ENCODE data around the gene DNAJC30.

DNAJC30 gene

GRCh38 chr7:73712773-73713172 is 29.5 kb upstream of the DNAJC30 start:
- Histone ChIP-seq H3K36me3 (replicated peaks in 1 of 2; ENCODE audit: control insufficient read depth in 2 of 2, insufficient read depth in 2 of 2, low read length in 2 of 2) (no peaks in the 10 kb centered on the region), H3K27ac (replicated peaks; ENCODE audit: low read length) (no peak overlapping the region), H3K9me3 (replicated peaks in 1 of 2; ENCODE audit: control insufficient read depth in 2 of 2, insufficient read depth in 1 of 2, low read depth in 1 of 2, low read length in 2 of 2) (no peaks in the 10 kb centered on the region), H3K4me2 (ENCODE audit: insufficient read depth, low read length, poor library complexity, severe bottlenecking) (no peak overlapping the region), H2AK5ac (ENCODE audit: low read depth, low read length) (no peak overlapping the region), H3K18ac (ENCODE audit: low read length) (no peak overlapping the region), H3K14ac (ENCODE audit: low read length) (no peak overlapping the region), H3K4ac (ENCODE audit: low read length) (no peak overlapping the region), H4K8ac (ENCODE audit: low read depth, low read length) (no peak overlapping the region), H3K4me3 (ENCODE audit: low read length in 2 of 2) (no peak overlapping the region), H3K23ac (ENCODE audit: low read depth, low read length, poor library complexity) (no peak overlapping the region), H2BK12ac (ENCODE audit: low read length) (no peak overlapping the region), H3K27me3 (ENCODE audit: control insufficient read depth in 3 of 3, insufficient read depth in 3 of 3, low read depth in 1 of 3, low read length in 3 of 3) (peaks cover 0 to under 1% (median 0%) of the 10 kb centered on the region in 3 experiments), H2AFZ (ENCODE audit: low read length) (no peak overlapping the region), H3K79me1 (ENCODE audit: low read depth, low read length) (peaks cover 10% of the 10 kb centered on the region), H2BK120ac (ENCODE audit: low read depth, low read length) (no peak overlapping the region), H2BK15ac (ENCODE audit: low read length) (no peak overlapping the region), H3K9ac (ENCODE audit: low read depth, low read length, poor library complexity) (no peak overlapping the region), H4K91ac (ENCODE audit: low read depth, low read length, poor library complexity) (no peak overlapping the region), H2BK5ac (ENCODE audit: low read length) (no peak overlapping the region), H3K4me1 (ENCODE audit: control insufficient read depth in 2 of 2, insufficient read depth in 1 of 2, low read depth in 1 of 2, low read length in 2 of 2) (peaks cover 0 to 3% of the 10 kb centered on the region in 2 donors)
- DNase-seq (ENCODE audit: low spot score), result no peak
- no CpG with 5 or more reads among the region's 1 CpG for WGBS, 2 donors (ENCODE audit: extremely low coverage in 2 of 2, insufficient read length in 2 of 2, insufficient replicate concordance in 1 of 2)

- Histone ChIP-seq H2BK5ac (ENCODE audit: low read length) (no peak overlapping the region), H3K27ac (replicated peaks; ENCODE audit: low read length) (no peak overlapping the region), H3K4ac (ENCODE audit: low read length) (no peak overlapping the region), H3K9me3 (replicated peaks in 1 of 2; ENCODE audit: control insufficient read depth in 2 of 2, insufficient read depth in 1 of 2, low read depth in 1 of 2, low read length in 2 of 2) (no peaks in the 10 kb centered on the region), H2AK5ac (ENCODE audit: low read depth, low read length) (no peak overlapping the region), H3K4me3 (ENCODE audit: low read length in 2 of 2) (no peak overlapping the region), H4K8ac (ENCODE audit: low read depth, low read length) (no peak overlapping the region), H3K23ac (ENCODE audit: low read depth, low read length, poor library complexity) (peak overlapping the region; percentile 31), H2AFZ (ENCODE audit: low read length) (no peak overlapping the region), H4K91ac (ENCODE audit: low read depth, low read length, poor library complexity) (no peak overlapping the region), H3K18ac (ENCODE audit: low read length) (no peak overlapping the region), H2BK120ac (ENCODE audit: low read depth, low read length) (no peak overlapping the region), H3K79me1 (ENCODE audit: low read depth, low read length) (peaks cover 8% of the 10 kb centered on the region), H3K4me2 (ENCODE audit: insufficient read depth, low read length, poor library complexity, severe bottlenecking) (no peak overlapping the region), H3K9ac (ENCODE audit: low read depth, low read length, poor library complexity) (peak overlapping the region; percentile 63), H3K36me3 (replicated peaks in 1 of 2; ENCODE audit: control insufficient read depth in 2 of 2, insufficient read depth in 2 of 2, low read length in 2 of 2) (peaks cover 2 to 4% of the 10 kb centered on the region in 2 donors), H2BK12ac (ENCODE audit: low read length) (no peak overlapping the region), H3K4me1 (ENCODE audit: control insufficient read depth in 2 of 2, insufficient read depth in 1 of 2, low read depth in 1 of 2, low read length in 2 of 2) (peaks cover 2 to 5% of the 10 kb centered on the region in 2 donors), H3K27me3 (ENCODE audit: control insufficient read depth in 3 of 3, insufficient read depth in 3 of 3, low read depth in 1 of 3, low read length in 3 of 3) (no peaks in the 10 kb centered on the region), H3K14ac (ENCODE audit: low read length) (peak overlapping the region; percentile 21), H2BK15ac (ENCODE audit: low read length) (no peak overlapping the region)
- WGBS, 2 donors (ENCODE audit: extremely low coverage in 2 of 2, insufficient read length in 2 of 2, insufficient replicate concordance in 1 of 2), result no CpG with 5 or more reads among the region's 16 CpGs
- DNase-seq (ENCODE audit: low spot score), result no peak
These were observed 25.8 kb upstream of the DNAJC30 start for GRCh38 chr7:73708961-73709549.

- H2AK5ac ChIP-seq (ENCODE audit: low read depth, low read length), result no peak overlapping the region
- no peak overlapping the region for H3K4me3 ChIP-seq (ENCODE audit: low read length in 2 of 2)
- no peak overlapping the region for H2AFZ ChIP-seq (ENCODE audit: low read length)
- H2BK5ac ChIP-seq (ENCODE audit: low read length), result no peak overlapping the region
- no peak overlapping the region for H2BK15ac ChIP-seq (ENCODE audit: low read length)
- H3K27ac ChIP-seq (replicated peaks; ENCODE audit: low read length), result no peak overlapping the region
- no peak overlapping the region for H3K4ac ChIP-seq (ENCODE audit: low read length)
- H3K36me3 ChIP-seq (replicated peaks in 1 of 2; ENCODE audit: control insufficient read depth in 2 of 2, insufficient read depth in 2 of 2, low read length in 2 of 2), result peaks cover 4 to 6% of the 10 kb centered on the region in 2 donors
- DNase-seq (ENCODE audit: low spot score), result no peak
- no peak overlapping the region for H4K91ac ChIP-seq (ENCODE audit: low read depth, low read length, poor library complexity)
- no peak overlapping the region for H3K23ac ChIP-seq (ENCODE audit: low read depth, low read length, poor library complexity)
- no peak overlapping the region for H3K18ac ChIP-seq (ENCODE audit: low read length)
- peak overlapping the region; percentile 82 for H3K14ac ChIP-seq (ENCODE audit: low read length)
- peaks cover 7 to 13% of the 10 kb centered on the region in 2 donors for H3K4me1 ChIP-seq (ENCODE audit: control insufficient read depth in 2 of 2, insufficient read depth in 1 of 2, low read depth in 1 of 2, low read length in 2 of 2)
- no peak overlapping the region for H3K4me2 ChIP-seq (ENCODE audit: insufficient read depth, low read length, poor library complexity, severe bottlenecking)
- H3K9ac ChIP-seq (ENCODE audit: low read depth, low read length, poor library complexity), result no peak overlapping the region
- H4K8ac ChIP-seq (ENCODE audit: low read depth, low read length), result no peak overlapping the region
- H3K79me1 ChIP-seq (ENCODE audit: low read depth, low read length), result peaks cover 8% of the 10 kb centered on the region
- no peak overlapping the region for H2BK120ac ChIP-seq (ENCODE audit: low read depth, low read length)
- H3K27me3 ChIP-seq (ENCODE audit: control insufficient read depth in 3 of 3, insufficient read depth in 3 of 3, low read depth in 1 of 3, low read length in 3 of 3), result no peaks in the 10 kb centered on the region
- H2BK12ac ChIP-seq (ENCODE audit: low read length), result no peak overlapping the region
- H3K9me3 ChIP-seq (replicated peaks in 1 of 2; ENCODE audit: control insufficient read depth in 2 of 2, insufficient read depth in 1 of 2, low read depth in 1 of 2, low read length in 2 of 2), result no peaks in the 10 kb centered on the region
- no CpG with 5 or more reads among the region's 15 CpGs for WGBS, 2 donors (ENCODE audit: extremely low coverage in 2 of 2, insufficient read length in 2 of 2, insufficient replicate concordance in 1 of 2)
These were observed 23.9 kb upstream of the DNAJC30 start for GRCh38 chr7:73707045-73707631.

- WGBS, 2 donors (ENCODE audit: extremely low coverage in 2 of 2, insufficient read length in 2 of 2, insufficient replicate concordance in 1 of 2), result no CpG with 5 or more reads among the region's 25 CpGs
These were observed 23.1 kb upstream of the DNAJC30 start for GRCh38 chr7:73706126-73707044.

More at GRCh38 chr7:73706126-73707044, 23.1 kb upstream of the DNAJC30 start:
- Histone ChIP-seq H4K91ac (ENCODE audit: low read depth, low read length, poor library complexity) (no peak overlapping the region), H3K4ac (ENCODE audit: low read length) (no peak overlapping the region), H2BK5ac (ENCODE audit: low read length) (peak overlapping the region; percentile 53), H2BK12ac (ENCODE audit: low read length) (no peak overlapping the region), H3K9ac (ENCODE audit: low read depth, low read length, poor library complexity) (peak overlapping the region; percentile 50), H2AFZ (ENCODE audit: low read length) (no peak overlapping the region), H2BK120ac (ENCODE audit: low read depth, low read length) (no peak overlapping the region), H2AK5ac (ENCODE audit: low read depth, low read length) (peak overlapping the region; percentile 56), H3K27me3 (ENCODE audit: control insufficient read depth in 3 of 3, insufficient read depth in 3 of 3, low read depth in 1 of 3, low read length in 3 of 3) (no peaks in the 10 kb centered on the region), H3K18ac (ENCODE audit: low read length) (no peak overlapping the region), H3K23ac (ENCODE audit: low read depth, low read length, poor library complexity) (peak overlapping the region; percentile 43), H3K4me3 (ENCODE audit: low read length in 2 of 2) (no peak overlapping the region), H3K14ac (ENCODE audit: low read length) (peak overlapping the region; percentile 82), H2BK15ac (ENCODE audit: low read length) (no peak overlapping the region), H3K9me3 (replicated peaks in 1 of 2; ENCODE audit: control insufficient read depth in 2 of 2, insufficient read depth in 1 of 2, low read depth in 1 of 2, low read length in 2 of 2) (no peaks in the 10 kb centered on the region), H3K4me2 (ENCODE audit: insufficient read depth, low read length, poor library complexity, severe bottlenecking) (no peak overlapping the region), H3K36me3 (replicated peaks in 1 of 2; ENCODE audit: control insufficient read depth in 2 of 2, insufficient read depth in 2 of 2, low read length in 2 of 2) (peaks cover 8 to 10% of the 10 kb centered on the region in 2 donors), H3K4me1 (ENCODE audit: control insufficient read depth in 2 of 2, insufficient read depth in 1 of 2, low read depth in 1 of 2, low read length in 2 of 2) (peaks cover 7 to 13% of the 10 kb centered on the region in 2 donors), H3K27ac (replicated peaks; ENCODE audit: low read length) (no peak overlapping the region), H3K79me1 (ENCODE audit: low read depth, low read length) (peaks cover 8% of the 10 kb centered on the region), H4K8ac (ENCODE audit: low read depth, low read length) (peak overlapping the region; percentile 48)
- DNase-seq (ENCODE audit: low spot score), result no peak
